Activated naive CD4-positive, alpha-beta T cell treated with anti-CD3 and anti-CD28 coated beads for 36 hours (primary cell): Measurements from ENCODE around the gene SLC4A9. TPM values are rescaled to one million over a fixed set of nuclear protein-coding genes. Genes with fewer than 3 reads are reported as not detected.

Experiments used
- CTCF ChIA-PET: fragments of 350-600 bp; sonication (Branson Sonifier 250); formaldehyde crosslinking; loops from one replicate; lab custom pipeline; 2021; ENCODE audit warnings: antibody characterized with exemption; lab: Charles Lee
- DNase-seq: peaks from one replicate; pipeline ENCODE4 v3.0.0-alpha.2; 2020
- H3K27ac Mint-ChIP-seq: one replicate; pipeline ENCODE4 v1.8.0; 2021; ENCODE audit warnings: mild to moderate bottlenecking, mixed read lengths
- H3K27me3 Mint-ChIP-seq: one replicate; pipeline ENCODE4 v1.8.0; 2021; ENCODE audit warnings: low read depth, mixed read lengths
- H3K36me3 Mint-ChIP-seq: one replicate; pipeline ENCODE4 v1.8.0; 2021; ENCODE audit warnings: low read depth, mixed read lengths
- H3K4me1 Mint-ChIP-seq: one replicate; pipeline ENCODE4 v1.8.0; 2021; ENCODE audit warnings: low read depth, mixed read lengths
- H3K4me3 Mint-ChIP-seq: one replicate; pipeline ENCODE4 v1.8.0; 2021; ENCODE audit warnings: mild to moderate bottlenecking, moderate library complexity, mixed read lengths
- H3K9me3 Mint-ChIP-seq: one replicate; pipeline ENCODE4 v1.8.0; 2021; ENCODE audit warnings: mixed read lengths
- intact Hi-C: fragments of 100-400 bp; cut with micrococcal nuclease; formaldehyde crosslinking; loops from one replicate; pipeline ENCODE4 v1.15.1; 2023
- total RNA-seq, 2 experiments: library from RNA; stranded (reverse); gene quantifications; one replicate each; pipeline ENCODE4 v1.2.3, GENCODE V29; 2021

The SLC4A9 gene
- total RNA-seq, 2 experiments from 2014 or later, result 0.07 to 0.12 TPM

GRCh38 chr5:140382866-140383265 is 22.9 kb downstream of the SLC4A9 start:
- H3K27me3 Mint-ChIP-seq, result no peaks in the 10 kb centered on the region
- peaks cover 1% of the 10 kb centered on the region for H3K9me3 Mint-ChIP-seq
- H3K4me1 Mint-ChIP-seq, result peaks cover 16% of the 10 kb centered on the region
- CTCF ChIA-PET, result interaction anchor here (3.9 kb wide), 1 partner anchor 10 kb away, joined by 17 read pairs; no protein-coding TSS in a partner anchor
- H3K36me3 Mint-ChIP-seq, result no peaks in the 10 kb centered on the region
- no peak for DNase-seq
- H3K27ac Mint-ChIP-seq, result no peak overlapping the region
- intact Hi-C loops, result loop anchor here (1.0 kb wide), 1 partner anchor 18 kb away; the partner anchor contains the start of gene ANKHD1
- H3K4me3 Mint-ChIP-seq, result no peak overlapping the region

GRCh38 chr5:140383300-140383699 is 23.3 kb downstream of the SLC4A9 start:
- intact Hi-C loops, result no loop called here
- no peak overlapping the region for H3K27ac Mint-ChIP-seq
- H3K4me1 Mint-ChIP-seq, result peaks cover 16% of the 10 kb centered on the region
- CTCF ChIA-PET, result interaction anchor here (0.6 to 3.9 kb wide), 2 partner anchors 10 to 415 kb away, joined by 3 to 17 read pairs; no protein-coding TSS in a partner anchor
- no peak overlapping the region for H3K4me3 Mint-ChIP-seq
- peaks cover 1% of the 10 kb centered on the region for H3K9me3 Mint-ChIP-seq
- H3K36me3 Mint-ChIP-seq, result no peaks in the 10 kb centered on the region
- no peak for DNase-seq
- H3K27me3 Mint-ChIP-seq, result no peaks in the 10 kb centered on the region

- CTCF ChIA-PET, result interaction anchor here (0.6 to 1.9 kb wide), 2 partner anchors 16 to 40 kb away, joined by 3 to 5 read pairs; no protein-coding TSS in a partner anchor
- intact Hi-C loops, result no loop called here
- Mint-ChIP-seq H3K4me3 (no peak overlapping the region), H3K9me3 (no peaks in the 10 kb centered on the region), H3K27me3 (no peaks in the 10 kb centered on the region), H3K4me1 (peaks cover 3% of the 10 kb centered on the region), H3K27ac (no peak overlapping the region), H3K36me3 (no peaks in the 10 kb centered on the region)
- DNase-seq, result no peak
Observed at GRCh38 chr5:140388052-140388451, 28.1 kb downstream of the SLC4A9 start.

GRCh38 chr5:140391312-140391711 is 31.3 kb downstream of the SLC4A9 start:
- DNase-seq, result no peak
- H3K27ac Mint-ChIP-seq, result no peak overlapping the region
- intact Hi-C loops, result no loop called here
- H3K9me3 Mint-ChIP-seq, result no peaks in the 10 kb centered on the region
- no peaks in the 10 kb centered on the region for H3K4me1 Mint-ChIP-seq
- no peaks in the 10 kb centered on the region for H3K36me3 Mint-ChIP-seq
- H3K27me3 Mint-ChIP-seq, result no peaks in the 10 kb centered on the region
- no peak overlapping the region for H3K4me3 Mint-ChIP-seq
- CTCF ChIA-PET, result no interaction called here

- no peaks in the 10 kb centered on the region for H3K4me1 Mint-ChIP-seq
- H3K36me3 Mint-ChIP-seq, result no peaks in the 10 kb centered on the region
- CTCF ChIA-PET, result no interaction called here
- no peaks in the 10 kb centered on the region for H3K27me3 Mint-ChIP-seq
- no peak for DNase-seq
- H3K4me3 Mint-ChIP-seq, result no peak overlapping the region
- no peaks in the 10 kb centered on the region for H3K9me3 Mint-ChIP-seq
- intact Hi-C loops, result no loop called here
- H3K27ac Mint-ChIP-seq, result no peak overlapping the region
Observed at GRCh38 chr5:140391732-140392131, 31.7 kb downstream of the SLC4A9 start.

- Mint-ChIP-seq H3K4me3 (no peak overlapping the region), H3K36me3 (no peaks in the 10 kb centered on the region), H3K27me3 (no peaks in the 10 kb centered on the region), H3K9me3 (no peaks in the 10 kb centered on the region), H3K4me1 (no peaks in the 10 kb centered on the region), H3K27ac (no peak overlapping the region)
- intact Hi-C loops, result no loop called here
- no peak for DNase-seq
- CTCF ChIA-PET, result interaction anchor here (0.5 to 1.3 kb wide), 5 partner anchors 21 to 1231 kb away, joined by 3 to 4 read pairs (median 3); no protein-coding TSS in a partner anchor
Observed at GRCh38 chr5:140393738-140394137, 33.7 kb downstream of the SLC4A9 start.

GRCh38 chr5:140398379-140398811 is 38.4 kb downstream of the SLC4A9 start:
- intact Hi-C loops, result no loop called here
- Mint-ChIP-seq H3K36me3 (peaks cover 4% of the 10 kb centered on the region), H3K27me3 (no peaks in the 10 kb centered on the region), H3K27ac (no peak overlapping the region), H3K9me3 (no peaks in the 10 kb centered on the region), H3K4me1 (peaks cover 14% of the 10 kb centered on the region), H3K4me3 (no peak overlapping the region)
- DNase-seq, result no peak
- CTCF ChIA-PET, result no interaction called here

GRCh38 chr5:140399979-140400729 is 40.2 kb downstream of the SLC4A9 start:
- CTCF ChIA-PET, result interaction anchor here (0.5 to 2.4 kb wide), 4 partner anchors 27 to 321 kb away, joined by 3 to 18 read pairs (median 4); partner anchors contain the start of gene CYSTM1
- H3K36me3 Mint-ChIP-seq, result peaks cover 8% of the 10 kb centered on the region
- no peak overlapping the region for H3K4me3 Mint-ChIP-seq
- peak overlapping the region; percentile 88 for H3K27ac Mint-ChIP-seq
- peak; percentile 50 for DNase-seq
- peaks cover 31% of the 10 kb centered on the region for H3K4me1 Mint-ChIP-seq
- no peaks in the 10 kb centered on the region for H3K9me3 Mint-ChIP-seq
- intact Hi-C loops, result loop anchor here (2.0 to 5.0 kb wide), 4 partner anchors 97 to 1217 kb away; partner anchors contain the start of genes DIAPH1, PFDN1 and UBE2D2
- no peaks in the 10 kb centered on the region for H3K27me3 Mint-ChIP-seq

- CTCF ChIA-PET, result interaction anchor here (0.5 to 2.4 kb wide), 6 partner anchors 28 to 320 kb away, joined by 3 to 18 read pairs (median 4); partner anchors contain the start of genes CD14, CYSTM1 and EIF4EBP3
- Mint-ChIP-seq H3K4me3 (no peak overlapping the region), H3K4me1 (peaks cover 33% of the 10 kb centered on the region), H3K27me3 (no peaks in the 10 kb centered on the region), H3K9me3 (no peaks in the 10 kb centered on the region), H3K27ac (peak overlapping the region; percentile 88), H3K36me3 (peaks cover 9% of the 10 kb centered on the region)
- intact Hi-C loops, result loop anchor here (1.0 to 5.0 kb wide), 19 partner anchors 19 to 1216 kb away; partner anchors contain the start of genes APBB3, CYSTM1, DIAPH1 and EIF4EBP3
- DNase-seq, result peak; percentile 93
Observed at GRCh38 chr5:140400730-140401361, 40.9 kb downstream of the SLC4A9 start.

- no peaks in the 10 kb centered on the region for H3K27me3 Mint-ChIP-seq
Observed at GRCh38 chr5:140401362-140402257, 41.6 kb downstream of the SLC4A9 start, which contains the start of gene ANKHD1. Gene ANKHD1, plus strand, starts transcription at chr5:140401833. Its CDS starts 135 bp downstream, at chr5:140401968.

More at GRCh38 chr5:140401362-140402257, 41.6 kb downstream of the SLC4A9 start, which contains the start of gene ANKHD1:
- no peak within 1 kb of the TSS for H3K4me3 Mint-ChIP-seq
- CTCF ChIA-PET, result interaction anchor here (1.0 to 2.4 kb wide), 6 partner anchors 28 to 233 kb away, joined by 3 to 18 read pairs (median 3); partner anchors contain the start of genes CD14, CYSTM1 and EIF4EBP3
- H3K9me3 Mint-ChIP-seq, result no peaks in the 10 kb centered on the region
- intact Hi-C loops, result loop anchor here (1.0 to 5.0 kb wide), 19 partner anchors 19 to 1216 kb away; partner anchors contain the start of genes APBB3, CYSTM1, DIAPH1 and EIF4EBP3
- peaks cover 11% of the 10 kb centered on the region for H3K36me3 Mint-ChIP-seq
- DNase-seq, result peak; percentile 99
- H3K4me1 Mint-ChIP-seq, result peaks cover 37% of the 10 kb centered on the region
- no peak within 1 kb of the TSS for H3K27ac Mint-ChIP-seq
